Neural cell (in vitro differentiated cells): Measurements from ENCODE around the gene PTTG1IP. TPM values are rescaled to one million over a fixed set of nuclear protein-coding genes. Genes with fewer than 3 reads are reported as not detected.

Experiments used
- H2AFZ ChIP-seq: fragments of 200-600, 300-800 bp; sonication (generic), shearing (Covaris generic); 2 replicates; pipeline ENCODE4 v1.6.0; 2014; ENCODE audit warnings: low read depth, mild to moderate bottlenecking, antibody characterized with exemption, low read length, moderate library complexity
- H3F3A ChIP-seq: fragments of 200-600 bp; shearing (Covaris generic); 2 replicates; pipeline ENCODE4 v1.6.1; 2016; ENCODE audit warnings: mild to moderate bottlenecking, moderate library complexity, mixed read lengths, antibody characterized with exemption, low read length; ENCODE audit not compliant: insufficient read depth, poor library complexity, severe bottlenecking
- H3K27ac ChIP-seq: fragments of 200-600, 300-800 bp; sonication (generic), shearing (Covaris generic); 2 replicates; pipeline ENCODE4 v1.5.1; 2014; ENCODE audit warnings: mild to moderate bottlenecking, low read length, moderate library complexity
- H3K27me3 ChIP-seq: fragments of 300-800, 200-600 bp; sonication (generic), shearing (Covaris generic); 2 replicates; pipeline ENCODE4 v1.6.0; 2014; ENCODE audit warnings: mild to moderate bottlenecking, low read depth, low read length, moderate library complexity; ENCODE audit not compliant: insufficient read depth
- H3K36me3 ChIP-seq: fragments of 300-800, 200-600 bp; sonication (generic), shearing (Covaris generic); 2 replicates; pipeline ENCODE4 v1.5.1; 2014; ENCODE audit warnings: mild to moderate bottlenecking, antibody characterized with exemption, low read length, moderate library complexity; ENCODE audit not compliant: insufficient read depth
- H3K4me2 ChIP-seq: fragments of 300-800, 200-600 bp; sonication (generic), shearing (Covaris generic); 2 replicates; pipeline ENCODE4 v1.6.0; 2014; ENCODE audit warnings: mild to moderate bottlenecking, low read length
- H3K4me3 ChIP-seq: fragments of 300-800, 200-600 bp; sonication (generic), shearing (Covaris generic); 2 replicates; pipeline ENCODE4 v1.5.1; 2014; ENCODE audit warnings: mild to moderate bottlenecking, low read length, moderate library complexity
- H3K79me2 ChIP-seq: fragments of 200-600 bp; shearing (Covaris generic); replicated peaks from 2 replicates; pipeline ENCODE4 v1.6.0; 2014; ENCODE audit warnings: mild to moderate bottlenecking, low read length, moderate library complexity; ENCODE audit not compliant: insufficient read depth
- H3K9ac ChIP-seq: fragments of 300-800, 200-600 bp; sonication (generic), shearing (Covaris generic); 2 replicates; pipeline ENCODE4 v1.6.1; 2016; ENCODE audit warnings: mild to moderate bottlenecking, low read length, mixed read lengths
- H3K9me2 ChIP-seq: fragments of 200-600 bp; shearing (Covaris generic); 2 replicates; pipeline ENCODE4 v1.6.1; 2016; ENCODE audit warnings: mild to moderate bottlenecking, low read length, mixed read lengths; ENCODE audit not compliant: insufficient read depth
- H3K9me3 ChIP-seq: fragments of 200-600, 300-800 bp; sonication (generic), shearing (Covaris generic); 2 replicates; pipeline ENCODE4 v1.6.1; 2016; ENCODE audit warnings: mild to moderate bottlenecking, mixed run types, low read length, moderate library complexity, mixed read lengths
- H4K20me1 ChIP-seq: fragments of 200-600 bp; shearing (Covaris generic); 2 replicates; pipeline ENCODE4 v1.6.1; 2016; ENCODE audit warnings: mild to moderate bottlenecking, mixed run types; ENCODE audit not compliant: insufficient read depth
- EP300 ChIP-seq: fragments of 450-650 bp; conservative IDR thresholded peaks from 2 replicates; pipeline ENCODE4 v1.6.1; 2014; ENCODE audit warnings: antibody characterized with exemption, mild to moderate bottlenecking, moderate library complexity; ENCODE audit not compliant: poor library complexity, severe bottlenecking
- EZH2 ChIP-seq: fragments of 200-600, 300-800 bp; shearing (Covaris generic), sonication (generic); IDR thresholded peaks from 2 replicates; pipeline ENCODE4 v1.6.1; 2014; ENCODE audit warnings: antibody characterized with exemption, low read length, borderline replicate concordance, mild to moderate bottlenecking; ENCODE audit not compliant: insufficient read depth, poor library complexity, severe bottlenecking
- MXI1 ChIP-seq: fragments of 450-650 bp; conservative IDR thresholded peaks from 2 replicates; pipeline ENCODE4 v1.6.1; 2014; ENCODE audit warnings: antibody characterized with exemption, mild to moderate bottlenecking; ENCODE audit not compliant: poor library complexity, severe bottlenecking
- POLR2AphosphoS5 ChIP-seq: IDR thresholded peaks from 2 replicates; pipeline ENCODE4 v1.6.1; 2012
- RAD21 ChIP-seq: fragments of 450-650 bp; conservative IDR thresholded peaks from 2 replicates; pipeline ENCODE4 v1.6.1; 2014; ENCODE audit warnings: antibody characterized with exemption, mild to moderate bottlenecking, moderate library complexity
- REST ChIP-seq: IDR thresholded peaks from 2 replicates; pipeline ENCODE4 v1.6.1; 2012; ENCODE audit warnings: borderline replicate concordance
- SMC3 ChIP-seq: fragments of 450-650 bp; conservative IDR thresholded peaks from 2 replicates; pipeline ENCODE4 v1.6.1; 2014; ENCODE audit warnings: antibody characterized with exemption, mild to moderate bottlenecking, moderate library complexity; ENCODE audit not compliant: poor library complexity
- TAF1 ChIP-seq: IDR thresholded peaks from 2 replicates; pipeline ENCODE4 v1.6.1; 2012; ENCODE audit warnings: low read depth
- polyA plus RNA-seq: library from polyadenylated mRNA; depleted of rRNA; stranded (reverse); fragments of >200 nt; gene quantifications from 2 replicates; pipeline ENCODE4 v1.2.3, GENCODE V29; 2014
- TF ChIP-seq, protein P1 (sequence below): fragments of 450-650 bp; IDR thresholded peaks from 2 replicates; pipeline ENCODE4 v1.5.1; 2014; ENCODE audit warnings: antibody characterized with exemption, mild to moderate bottlenecking, moderate library complexity; ENCODE audit not compliant: poor library complexity, severe bottlenecking

The PTTG1IP gene
- polyA plus RNA-seq, 1 donor from 2014 or later, result 152 TPM

DNA sequence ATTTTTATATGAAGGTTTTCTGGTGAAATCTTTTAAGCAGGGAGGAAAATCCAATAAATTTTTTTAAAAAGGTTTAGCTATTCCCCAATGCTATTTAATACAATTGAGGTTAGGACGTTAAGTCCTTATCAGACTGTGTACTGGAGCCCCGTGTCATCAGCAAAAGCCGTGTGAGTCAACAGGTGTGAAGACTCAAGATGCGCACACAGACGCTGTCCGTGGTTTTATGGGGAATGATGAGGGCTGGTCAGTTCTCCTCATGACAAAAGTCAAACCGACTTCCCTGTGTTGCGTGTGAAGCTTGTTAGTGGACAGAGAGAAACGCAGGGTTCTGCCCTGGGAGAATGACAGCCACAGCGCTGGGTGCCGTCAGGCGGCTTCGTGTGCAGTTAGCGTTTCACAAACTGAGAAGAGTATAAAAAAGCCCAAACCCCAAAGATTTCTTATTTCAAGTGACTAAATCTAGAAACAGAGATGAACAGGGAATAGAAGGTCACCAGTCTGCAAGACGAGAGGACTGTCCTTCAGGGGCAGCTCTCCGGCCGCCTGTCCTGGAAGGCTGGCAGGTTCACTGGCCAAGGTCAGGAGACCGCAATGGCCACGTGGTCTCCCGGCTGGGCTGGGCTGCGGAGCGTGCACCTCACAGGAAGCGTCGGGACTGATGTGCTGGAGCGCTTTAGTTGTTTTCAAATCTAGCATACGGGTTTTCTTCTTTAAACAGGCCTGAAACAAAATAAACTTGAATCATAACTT, 22.4 kb downstream of the PTTG1IP start (continued):
- no peak for TF ChIP-seq EP300
- TF ChIP-seq EZH2, result no peak
- TF ChIP-seq POLR2AphosphoS5, result no peak

- H3K27ac ChIP-seq, result no peak overlapping the region
- no peaks in the 10 kb centered on the region for H3F3A ChIP-seq
- H3K79me2 ChIP-seq, result no peaks in the 10 kb centered on the region
- H3K9me2 ChIP-seq, result no peaks in the 10 kb centered on the region
- H3K9me3 ChIP-seq, result no peaks in the 10 kb centered on the region
- no peaks in the 10 kb centered on the region for H3K36me3 ChIP-seq
- TF ChIP-seq TAF1 (no peak), EZH2 (no peak), REST (no peak), RAD21 (no peak), EP300 (no peak), MXI1 (no peak), SMC3 (no peak), POLR2AphosphoS5 (no peak)
- TF ChIP-seq, protein P1, sequence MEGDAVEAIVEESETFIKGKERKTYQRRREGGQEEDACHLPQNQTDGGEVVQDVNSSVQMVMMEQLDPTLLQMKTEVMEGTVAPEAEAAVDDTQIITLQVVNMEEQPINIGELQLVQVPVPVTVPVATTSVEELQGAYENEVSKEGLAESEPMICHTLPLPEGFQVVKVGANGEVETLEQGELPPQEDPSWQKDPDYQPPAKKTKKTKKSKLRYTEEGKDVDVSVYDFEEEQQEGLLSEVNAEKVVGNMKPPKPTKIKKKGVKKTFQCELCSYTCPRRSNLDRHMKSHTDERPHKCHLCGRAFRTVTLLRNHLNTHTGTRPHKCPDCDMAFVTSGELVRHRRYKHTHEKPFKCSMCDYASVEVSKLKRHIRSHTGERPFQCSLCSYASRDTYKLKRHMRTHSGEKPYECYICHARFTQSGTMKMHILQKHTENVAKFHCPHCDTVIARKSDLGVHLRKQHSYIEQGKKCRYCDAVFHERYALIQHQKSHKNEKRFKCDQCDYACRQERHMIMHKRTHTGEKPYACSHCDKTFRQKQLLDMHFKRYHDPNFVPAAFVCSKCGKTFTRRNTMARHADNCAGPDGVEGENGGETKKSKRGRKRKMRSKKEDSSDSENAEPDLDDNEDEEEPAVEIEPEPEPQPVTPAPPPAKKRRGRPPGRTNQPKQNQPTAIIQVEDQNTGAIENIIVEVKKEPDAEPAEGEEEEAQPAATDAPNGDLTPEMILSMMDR, result no peak
- peaks cover 4% of the 10 kb centered on the region for H4K20me1 ChIP-seq
- no peak overlapping the region for H2AFZ ChIP-seq
- H3K27me3 ChIP-seq, result no peaks in the 10 kb centered on the region
- H3K4me2 ChIP-seq, result no peak overlapping the region
- H3K9ac ChIP-seq, result no peak overlapping the region
- no peak overlapping the region for H3K4me3 ChIP-seq
Observed at GRCh38 chr21:44850208-44850800, 23.2 kb downstream of the PTTG1IP start.

DNA sequence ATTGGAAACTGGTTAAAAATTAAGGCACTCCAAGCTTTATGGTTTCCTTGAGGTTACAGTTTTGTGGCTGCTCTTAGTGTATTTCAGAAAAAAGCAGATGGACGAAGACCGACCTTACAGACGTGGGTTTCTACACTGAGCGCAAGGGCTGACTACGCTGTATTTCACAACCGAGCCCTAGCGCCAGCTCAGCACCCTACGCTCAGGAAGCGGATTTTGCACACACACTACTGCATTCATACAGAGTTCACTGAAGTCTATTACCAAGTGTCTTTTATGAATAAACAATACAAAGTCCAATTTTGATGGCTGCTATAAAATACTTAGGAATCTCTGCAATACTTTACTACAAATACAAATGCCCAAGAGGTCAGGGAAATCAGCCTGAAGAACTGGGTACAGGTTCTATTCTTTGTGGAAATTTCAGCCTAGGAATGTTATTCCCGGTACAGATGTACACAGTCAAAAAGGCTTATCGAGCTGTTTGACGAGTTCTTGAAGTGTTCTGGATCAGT, 23.8 kb downstream of the PTTG1IP start:
- H3K27ac ChIP-seq, result no peak overlapping the region
- no peak overlapping the region for H3K9ac ChIP-seq
- H3K27me3 ChIP-seq, result no peaks in the 10 kb centered on the region
- no peak overlapping the region for H3K4me3 ChIP-seq
- no peaks in the 10 kb centered on the region for H3K9me3 ChIP-seq
- no peaks in the 10 kb centered on the region for H3F3A ChIP-seq
- no peak overlapping the region for H2AFZ ChIP-seq
- no peak overlapping the region for H3K4me2 ChIP-seq
- H4K20me1 ChIP-seq, result peaks cover 4% of the 10 kb centered on the region
- no peaks in the 10 kb centered on the region for H3K79me2 ChIP-seq
- H3K9me2 ChIP-seq, result no peaks in the 10 kb centered on the region
- no peak for TF ChIP-seq MXI1
- H3K36me3 ChIP-seq, result no peaks in the 10 kb centered on the region
